Measurements from ENCODE around the gene PLCG1.
"Not testable (repeated sequence)": the region's sequence is repeated elsewhere in the genome, so short reads cannot be mapped to it uniquely, and the experiment has no call there.

Gene PLCG1

GRCh38 chr20:41125530-41126457 is 11.5 kb upstream of the PLCG1 start:
- DNase-seq = no peak

- DNase-seq = no peak
Measured at GRCh38 chr20:41126719-41127118, 10.6 kb upstream of the PLCG1 start.

- not testable (repeated sequence) for DNase-seq
Measured at GRCh38 chr20:41128317-41128716, 9.0 kb upstream of the PLCG1 start.

GRCh38 chr20:41131594-41132387 is 5.6 kb upstream of the PLCG1 start:
- DNase-seq = no peak

- not testable (repeated sequence) for DNase-seq
Measured at GRCh38 chr20:41132388-41132775, 5.0 kb upstream of the PLCG1 start.

- DNase-seq = peak; percentile 50 to 82
Measured at GRCh38 chr20:41133709-41134361, 3.5 kb upstream of the PLCG1 start.

- no peak for DNase-seq
Measured at GRCh38 chr20:41134362-41135186, 2.8 kb upstream of the PLCG1 start.

GRCh38 chr20:41135187-41135887 is 2.0 kb upstream of the PLCG1 start:
- peak; percentile 52 to 62 for DNase-seq

- DNase-seq = no peak
Measured at GRCh38 chr20:41135888-41136679, 1.3 kb upstream of the PLCG1 start.

GRCh38 chr20:41137614-41138474 is 501 bp downstream of the PLCG1 start:
- DNase-seq = peak; percentile 31 to 50

GRCh38 chr20:41138475-41139226 is 1.3 kb downstream of the PLCG1 start:
- DNase-seq = no peak

GRCh38 chr20:41139227-41140093 is 2.1 kb downstream of the PLCG1 start:
- peak in 1 of 2 experiments; percentile 43 for DNase-seq

GRCh38 chr20:41140226-41141133 is 3.1 kb downstream of the PLCG1 start:
- no peak for DNase-seq

GRCh38 chr20:41141153-41141815 is 3.9 kb downstream of the PLCG1 start:
- DNase-seq = no peak

- no peak for DNase-seq
Measured at GRCh38 chr20:41142245-41142644, 4.9 kb downstream of the PLCG1 start.

- DNase-seq = no peak
Measured at GRCh38 chr20:41142919-41143318, 5.6 kb downstream of the PLCG1 start.

All from stimulated activated CD4-positive, alpha-beta T cell treated with anti-CD3 and anti-CD28 coated beads, Interleukin-4, amount 100 ng/mL, for 4 hours (primary cell).